ENCODE results near the gene TCEA2.

The TCEA2 gene

GRCh38 chr20:64067005-64067632, 4.1 kb downstream of the TCEA2 start:
- DNase-seq = no peak

- no peak for DNase-seq
Observed at GRCh38 chr20:64067733-64068307, 4.8 kb downstream of the TCEA2 start.

GRCh38 chr20:64068386-64069208, 5.6 kb downstream of the TCEA2 start:
- no peak for DNase-seq

- DNase-seq = no peak
Observed at GRCh38 chr20:64069209-64069613, 6.2 kb downstream of the TCEA2 start.

- no peak for DNase-seq
Observed at GRCh38 chr20:64069614-64070243, 6.7 kb downstream of the TCEA2 start.

GRCh38 chr20:64070244-64070993, 7.4 kb downstream of the TCEA2 start:
- no peak for DNase-seq

- no peak for DNase-seq
Observed at GRCh38 chr20:64071341-64072332, 8.6 kb downstream of the TCEA2 start.

- DNase-seq = no peak
Observed at GRCh38 chr20:64072498-64073063, 9.6 kb downstream of the TCEA2 start.

GRCh38 chr20:64073476-64074183, 10.6 kb downstream of the TCEA2 start:
- no peak for DNase-seq

GRCh38 chr20:64074184-64074789, 11.3 kb downstream of the TCEA2 start:
- DNase-seq = no peak

GRCh38 chr20:64074963-64075362, 12.0 kb downstream of the TCEA2 start:
- DNase-seq = no peak

GRCh38 chr20:64075556-64075955, 12.6 kb downstream of the TCEA2 start:
- DNase-seq = no peak

GRCh38 chr20:64076061-64076997, 13.3 kb downstream of the TCEA2 start:
- no peak for DNase-seq

- DNase-seq = no peak
Observed at GRCh38 chr20:64077094-64077493, 14.1 kb downstream of the TCEA2 start.

GRCh38 chr20:64077541-64077875, 14.5 kb downstream of the TCEA2 start:
- no peak for DNase-seq

GRCh38 chr20:64077876-64078551, 15.0 kb downstream of the TCEA2 start:
- no peak for DNase-seq

GRCh38 chr20:64078934-64079272, 15.9 kb downstream of the TCEA2 start:
- DNase-seq = no peak

- DNase-seq = no peak
Observed at GRCh38 chr20:64079273-64080012, 16.4 kb downstream of the TCEA2 start, which contains the start of gene RGS19. TSS of gene RGS19 (minus strand) at chr20:64079518. CDS start at chr20:64076886, 2,632 bp downstream.
